Activated naive CD4-positive, alpha-beta T cell (primary cell): ENCODE measurements around the gene MAN2B2.

Experiments
- DNase-seq, 4 experiments: peaks; one replicate each; lab custom pipeline; 2025; lab: John Stamatoyannopoulos, UW

MAN2B2 gene

DNA sequence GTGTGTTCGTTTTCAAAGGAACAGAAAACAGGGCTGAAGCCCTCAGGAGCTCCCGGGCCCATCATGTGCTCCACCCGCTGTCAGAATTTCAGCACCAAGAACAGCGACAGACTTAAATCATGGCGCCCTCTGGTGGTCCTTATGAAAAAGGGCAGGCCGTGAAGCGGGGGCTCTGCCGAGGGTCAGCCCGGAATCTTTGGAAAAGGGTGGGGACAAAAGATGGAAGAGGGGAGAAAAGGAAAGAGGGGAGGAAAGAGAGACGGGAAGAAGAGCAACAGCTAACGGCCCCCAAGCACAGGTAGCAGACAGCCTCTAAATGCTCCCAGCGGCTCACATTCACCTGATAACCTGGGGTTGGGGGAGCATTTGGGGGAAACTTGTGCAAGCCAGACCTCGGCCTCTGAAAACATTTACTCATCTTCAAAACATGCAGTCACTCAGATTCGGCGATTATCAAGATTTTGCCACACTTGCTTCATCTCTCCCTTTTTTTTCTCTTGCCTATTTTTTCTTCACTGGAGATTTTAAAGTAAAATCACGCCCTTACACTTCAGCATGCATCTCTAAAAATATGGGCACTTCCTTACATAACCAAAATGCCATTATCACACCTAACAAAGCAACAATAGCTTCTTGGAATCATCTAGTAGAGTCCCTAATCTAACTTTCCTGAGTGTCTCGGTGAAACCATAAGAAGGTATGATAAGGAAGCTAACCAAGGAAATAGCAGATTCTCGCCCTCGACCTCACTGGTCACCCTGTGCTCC, 28.1 kb upstream of the MAN2B2 start:
- peak in 1 of 4 experiments; percentile 4 for DNase-seq

DNA sequence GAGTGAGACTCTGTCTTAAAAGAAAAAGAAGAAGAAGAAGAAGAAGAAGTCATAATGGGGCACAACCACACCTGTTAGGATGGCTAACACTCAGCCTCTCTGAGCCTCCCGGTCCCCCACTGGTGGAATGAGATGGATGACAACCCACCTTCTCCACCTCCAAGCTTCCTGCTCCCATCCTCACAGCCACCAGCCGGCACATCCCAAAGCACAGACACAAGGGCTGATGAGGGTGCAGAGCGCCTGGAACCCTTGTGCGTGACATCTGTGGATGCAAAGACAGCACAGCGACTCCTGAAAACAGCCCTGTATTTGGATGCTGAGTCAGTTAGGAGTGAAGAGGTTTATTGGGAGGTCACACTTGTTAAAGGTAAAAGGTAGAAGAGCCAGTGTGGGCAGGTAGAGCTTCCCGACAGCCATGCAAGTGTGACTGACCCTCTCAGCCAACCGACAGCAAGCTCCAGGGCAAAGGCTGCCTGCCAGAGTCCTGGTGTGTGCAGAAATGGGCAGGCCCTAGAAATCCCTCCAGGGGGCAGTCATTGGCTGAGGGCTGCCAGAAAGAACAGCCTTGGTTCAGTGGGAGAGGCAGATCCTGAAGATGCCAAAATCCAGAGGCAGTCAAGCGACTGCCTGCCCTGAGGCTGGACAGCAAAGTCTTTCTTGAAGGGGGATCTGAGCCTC, 26.6 kb upstream of the MAN2B2 start:
- DNase-seq, result no peak

DNA sequence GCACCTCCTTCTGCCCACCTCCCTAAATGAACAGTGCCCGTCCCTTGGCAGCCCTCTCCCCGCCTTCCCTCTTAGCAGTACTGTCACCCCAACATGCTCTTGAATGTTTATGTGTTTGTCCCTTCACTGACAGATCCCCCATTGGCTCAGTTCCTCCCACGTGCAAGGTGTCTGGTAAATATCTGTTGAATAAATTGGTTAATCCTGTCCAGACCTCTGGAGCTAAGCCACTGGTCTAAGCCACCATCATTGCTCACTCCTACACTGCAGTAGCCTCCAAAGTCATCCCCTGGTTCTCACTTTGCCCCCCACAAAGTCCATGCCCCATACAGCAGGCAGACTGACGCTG, 26.1 kb upstream of the MAN2B2 start:
- DNase-seq, result no peak

GRCh38 chr4:6549445-6549844, 25.5 kb upstream of the MAN2B2 start:
- no peak for DNase-seq

GRCh38 chr4:6549890-6550620, 24.9 kb upstream of the MAN2B2 start:
- no peak for DNase-seq

GRCh38 chr4:6550821-6551220, 24.2 kb upstream of the MAN2B2 start:
- no peak for DNase-seq

GRCh38 chr4:6551660-6552059, 23.3 kb upstream of the MAN2B2 start:
- DNase-seq, result no peak

DNA sequence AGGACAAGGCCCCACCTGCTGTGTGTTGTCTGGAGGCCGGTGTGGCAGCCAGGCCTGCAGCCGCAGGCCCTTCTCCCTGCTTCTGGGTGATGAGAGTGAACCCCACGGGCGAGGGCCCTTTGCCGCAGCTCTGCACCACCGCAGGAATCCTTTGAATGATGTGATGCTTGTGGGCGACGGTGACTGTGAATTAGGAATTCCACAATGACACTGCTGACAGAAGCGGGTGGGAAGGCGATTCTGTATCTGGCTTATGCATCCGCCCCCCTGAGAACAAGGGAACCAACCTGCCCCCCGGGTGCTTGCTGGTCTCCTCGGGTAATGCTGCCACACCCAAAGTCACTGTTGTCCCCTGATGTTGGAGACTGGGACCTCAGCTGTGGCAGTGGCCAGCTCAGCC, 19.5 kb upstream of the MAN2B2 start:
- DNase-seq, result no peak

- DNase-seq, result no peak
Measured at GRCh38 chr4:6556263-6556662, 18.7 kb upstream of the MAN2B2 start.

GRCh38 chr4:6557185-6557584, 17.8 kb upstream of the MAN2B2 start:
- no peak for DNase-seq

DNA sequence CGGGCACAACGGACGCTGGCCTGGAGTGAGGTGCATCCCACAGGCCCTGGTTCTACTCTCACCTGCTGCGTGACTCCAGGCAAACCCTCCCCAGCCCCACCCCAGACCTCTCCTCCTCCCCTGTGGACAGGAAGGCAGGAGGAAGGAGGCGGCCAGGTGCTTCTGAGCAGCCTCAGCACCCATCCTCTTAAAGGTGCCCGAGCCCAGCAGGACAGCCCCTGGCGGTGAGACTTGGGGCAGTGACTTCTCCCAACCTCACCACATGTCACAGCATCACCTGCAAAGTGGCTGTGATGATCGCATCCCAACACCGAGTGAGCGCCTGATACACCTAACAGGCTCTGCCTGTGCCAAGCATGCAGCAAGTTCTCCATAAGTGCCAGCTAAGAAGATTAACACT, 17.1 kb upstream of the MAN2B2 start:
- DNase-seq, result no peak

- DNase-seq, result no peak
Measured at GRCh38 chr4:6560416-6561172, 14.4 kb upstream of the MAN2B2 start.

DNA sequence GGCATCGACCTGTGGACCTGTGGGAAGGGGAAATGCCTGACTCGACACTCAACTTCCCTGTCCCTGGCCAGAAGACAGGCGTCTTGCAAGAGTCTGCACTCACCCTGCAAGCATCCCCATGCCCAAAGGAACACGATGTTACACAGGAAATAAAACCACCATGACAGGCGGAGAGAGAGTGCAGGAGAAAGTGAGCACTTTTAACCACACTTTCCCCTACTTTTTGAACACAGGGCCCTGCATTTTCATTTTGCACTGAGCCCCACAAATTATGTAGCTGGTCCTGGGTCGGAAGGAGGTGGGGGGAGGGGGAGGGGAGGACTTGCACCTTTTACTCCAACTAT, 13.8 kb upstream of the MAN2B2 start:
- no peak for DNase-seq

DNA sequence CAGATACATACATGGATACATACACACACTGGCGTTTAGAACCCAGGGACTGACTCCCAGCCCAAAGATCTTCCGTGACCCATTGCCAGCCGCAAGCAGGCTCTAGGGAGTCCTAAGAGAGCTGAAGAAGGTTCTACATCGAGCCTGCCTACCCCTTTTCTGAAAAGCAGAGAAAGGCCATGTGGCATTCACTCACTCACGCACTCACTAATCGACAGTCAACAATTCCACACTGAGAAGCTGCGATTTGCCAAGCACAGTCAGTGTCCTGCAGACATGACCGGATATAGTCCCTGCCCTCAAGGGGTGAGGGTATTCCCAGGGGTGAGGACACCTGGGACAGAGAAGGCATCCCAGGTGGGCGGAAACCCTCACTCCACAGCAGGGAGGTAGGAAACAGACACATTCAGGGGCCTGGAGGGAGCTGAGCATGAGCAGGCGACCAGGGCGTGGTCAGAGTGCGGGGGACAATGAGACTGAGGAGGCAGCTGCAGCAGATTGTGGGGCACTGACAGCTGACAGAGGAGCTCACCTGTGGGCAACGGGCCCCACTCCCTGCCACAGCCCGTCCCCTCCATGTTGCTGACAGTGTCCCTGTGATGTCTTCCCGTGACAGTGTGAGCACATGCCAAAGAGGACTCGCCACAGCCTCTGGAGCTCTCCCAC, 13.2 kb upstream of the MAN2B2 start:
- DNase-seq, result no peak

- DNase-seq, result no peak
Measured at GRCh38 chr4:6562931-6563901, 11.8 kb upstream of the MAN2B2 start.

- DNase-seq, result no peak
Measured at GRCh38 chr4:6563935-6564645, 10.9 kb upstream of the MAN2B2 start.

GRCh38 chr4:6565691-6566390, 9.1 kb upstream of the MAN2B2 start:
- no peak for DNase-seq

- no peak for DNase-seq
Measured at GRCh38 chr4:6566391-6567190, 8.4 kb upstream of the MAN2B2 start.

GRCh38 chr4:6567218-6567617, 7.8 kb upstream of the MAN2B2 start:
- no peak for DNase-seq
